GM23248 (cell line): Measurements from ENCODE around the gene LCN12. TPM values are rescaled to one million over a fixed set of nuclear protein-coding genes. Genes with fewer than 3 reads are reported as not detected.

Experiments used
- DNase-seq: peaks from one replicate; pipeline ENCODE4 v3.0.0-alpha.2; 2015
- H2AFZ ChIP-seq: fragments of 200-600 bp; sonication (generic); 2 replicates; pipeline ENCODE4 v1.6.1; 2016; ENCODE audit warnings: antibody characterized with exemption
- H3F3A ChIP-seq: fragments of 200-600 bp; sonication (generic); 2 replicates; pipeline ENCODE4 v1.6.1; 2016; ENCODE audit warnings: mild to moderate bottlenecking, antibody characterized with exemption, mixed run types; ENCODE audit not compliant: insufficient read depth
- H3K27ac ChIP-seq: fragments of 200-600 bp; sonication (generic); 2 replicates; pipeline ENCODE4 v1.5.1; 2016; ENCODE audit warnings: mild to moderate bottlenecking
- H3K27me3 ChIP-seq: fragments of 200-600 bp; sonication (generic); replicated peaks from 2 replicates; pipeline ENCODE4 v1.6.1; 2016; ENCODE audit warnings: mild to moderate bottlenecking; ENCODE audit not compliant: insufficient read depth
- H3K36me3 ChIP-seq: fragments of 200-600 bp; sonication (generic); 2 replicates; pipeline ENCODE4 v1.6.1; 2016; ENCODE audit warnings: low read depth, mild to moderate bottlenecking
- H3K4me1 ChIP-seq: fragments of 200-600 bp; sonication (generic); 2 replicates; pipeline ENCODE4 v1.6.1; 2016; ENCODE audit warnings: mild to moderate bottlenecking; ENCODE audit not compliant: insufficient read depth
- H3K4me2 ChIP-seq: fragments of 200-600 bp; sonication (generic); one replicate; pipeline ENCODE4 v1.6.1; 2016; ENCODE audit warnings: mild to moderate bottlenecking; ENCODE audit not compliant: unreplicated experiment
- H3K4me3 ChIP-seq: fragments of 200-600 bp; sonication (generic); 2 replicates; pipeline ENCODE4 v1.5.1; 2016; ENCODE audit warnings: mild to moderate bottlenecking
- H3K79me2 ChIP-seq: fragments of 200-600 bp; sonication (generic); 2 replicates; pipeline ENCODE4 v1.6.1; 2016; ENCODE audit warnings: mild to moderate bottlenecking; ENCODE audit not compliant: insufficient read depth
- H3K9ac ChIP-seq: fragments of 200-600 bp; sonication (generic); 2 replicates; pipeline ENCODE4 v1.6.1; 2016; ENCODE audit warnings: mild to moderate bottlenecking
- H3K9me2 ChIP-seq: fragments of 200-600 bp; sonication (generic); 2 replicates; pipeline ENCODE4 v1.6.1; 2016; ENCODE audit warnings: mixed run types, mild to moderate bottlenecking, moderate library complexity; ENCODE audit not compliant: insufficient read depth
- H3K9me3 ChIP-seq: fragments of 200-600 bp; sonication (generic); one replicate; pipeline ENCODE4 v1.6.1; 2017; ENCODE audit warnings: low read depth
- H4K20me1 ChIP-seq: fragments of 200-600 bp; sonication (generic); 2 replicates; pipeline ENCODE4 v1.6.0; 2016; ENCODE audit not compliant: insufficient read depth
- EZH2 ChIP-seq: fragments of 200-600 bp; sonication (generic); IDR thresholded peaks from 2 replicates; pipeline ENCODE4 v1.6.1; 2018; ENCODE audit warnings: antibody characterized with exemption, mild to moderate bottlenecking; ENCODE audit not compliant: insufficient read depth, poor library complexity, severe bottlenecking
- EZH2phosphoT487 ChIP-seq: fragments of 200-600 bp; sonication (generic); IDR thresholded peaks from 2 replicates; pipeline ENCODE4 v1.6.1; 2018; ENCODE audit warnings: antibody characterized with exemption, moderate library complexity, mild to moderate bottlenecking, low read depth; ENCODE audit not compliant: insufficient read depth
- WGBS, 2 experiments: methylation state at CpG; one replicate each; pipeline ENCODE4 v1.1.6; 2015 to 2017; ENCODE audit warnings: low lambda C conversion rate in 2 of 2, low coverage in 1 of 2; ENCODE audit errors: missing lambda C conversion rate in 2 of 2; 5-methylcytosine and 5-hydroxymethylcytosine counted together
- in situ Hi-C: fragments of 300-500 bp; cut with MboI; formaldehyde crosslinking; loops from 2 replicates; pipeline ENCODE4 v1.15.0; 2020
- polyA plus RNA-seq: library from polyadenylated mRNA; unstranded; fragments of >200 nt; fragmentation: Nextera tagmentation; extraction: Ambion mirVana; gene quantifications from 2 replicates; pipeline ENCODE4 v1.2.1, GENCODE V29; 2016
- total RNA-seq: library from RNA; depleted of rRNA; stranded (reverse); fragments of >200 nt; shearing (Covaris generic); gene quantifications from 2 replicates; pipeline ENCODE4 v1.2.3, GENCODE V29; 2014

Gene LCN12
- total and polyA plus RNA-seq, 2 experiments from 2014 or later, result not detected

DNA sequence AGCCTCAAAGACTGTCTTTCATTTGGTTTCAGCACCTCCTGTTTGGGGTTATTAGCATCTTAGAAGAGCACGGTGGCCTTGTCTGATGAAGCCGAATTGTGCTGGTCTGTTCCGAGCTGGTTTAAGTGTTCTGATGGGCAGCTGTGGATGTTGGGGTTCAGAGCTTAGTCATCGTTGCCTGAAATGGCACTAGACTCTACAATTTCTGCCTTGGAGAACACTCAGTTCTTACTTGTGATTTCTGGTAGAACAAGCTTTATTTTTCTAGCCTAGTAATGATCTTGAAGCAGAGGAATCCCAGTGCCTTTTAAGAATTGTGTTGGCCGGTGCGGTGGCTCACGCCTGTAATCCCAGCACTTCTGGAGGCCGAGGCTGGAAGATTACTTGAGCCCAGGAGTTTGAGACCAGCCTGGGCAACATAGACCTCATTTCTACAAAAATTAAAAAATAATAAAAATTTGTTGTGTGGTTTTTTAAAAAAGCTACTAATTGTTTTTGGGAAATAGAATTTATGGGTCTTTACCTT, 15.4 kb upstream of the LCN12 start:
- 77 to 89% methylated on average over 8 of the region's 8 CpGs for WGBS, 2 experiments
- no peak overlapping the region for H3K27ac ChIP-seq
- H3K27me3 ChIP-seq, result no peaks in the 10 kb centered on the region
- no peak overlapping the region for H3K9ac ChIP-seq
- peaks cover 7% of the 10 kb centered on the region for H3K79me2 ChIP-seq
- DNase-seq, result no peak
- in situ Hi-C loops, result no loop called here
- TF ChIP-seq EZH2, result no peak
- no peak for TF ChIP-seq EZH2phosphoT487
- no peaks in the 10 kb centered on the region for H3K9me2 ChIP-seq
- H3K4me1 ChIP-seq, result no peaks in the 10 kb centered on the region
- no peaks in the 10 kb centered on the region for H4K20me1 ChIP-seq
- H3K9me3 ChIP-seq, result no peaks in the 10 kb centered on the region
- H3K4me2 ChIP-seq, result no peak overlapping the region
- H3K36me3 ChIP-seq, result peaks cover 11% of the 10 kb centered on the region; the same call in 1 of the 2 replicates
- H3F3A ChIP-seq, result peaks cover 16% of the 10 kb centered on the region; the same call in 1 of the 2 replicates
- H3K4me3 ChIP-seq, result no peak overlapping the region
- H2AFZ ChIP-seq, result no peak overlapping the region

DNA sequence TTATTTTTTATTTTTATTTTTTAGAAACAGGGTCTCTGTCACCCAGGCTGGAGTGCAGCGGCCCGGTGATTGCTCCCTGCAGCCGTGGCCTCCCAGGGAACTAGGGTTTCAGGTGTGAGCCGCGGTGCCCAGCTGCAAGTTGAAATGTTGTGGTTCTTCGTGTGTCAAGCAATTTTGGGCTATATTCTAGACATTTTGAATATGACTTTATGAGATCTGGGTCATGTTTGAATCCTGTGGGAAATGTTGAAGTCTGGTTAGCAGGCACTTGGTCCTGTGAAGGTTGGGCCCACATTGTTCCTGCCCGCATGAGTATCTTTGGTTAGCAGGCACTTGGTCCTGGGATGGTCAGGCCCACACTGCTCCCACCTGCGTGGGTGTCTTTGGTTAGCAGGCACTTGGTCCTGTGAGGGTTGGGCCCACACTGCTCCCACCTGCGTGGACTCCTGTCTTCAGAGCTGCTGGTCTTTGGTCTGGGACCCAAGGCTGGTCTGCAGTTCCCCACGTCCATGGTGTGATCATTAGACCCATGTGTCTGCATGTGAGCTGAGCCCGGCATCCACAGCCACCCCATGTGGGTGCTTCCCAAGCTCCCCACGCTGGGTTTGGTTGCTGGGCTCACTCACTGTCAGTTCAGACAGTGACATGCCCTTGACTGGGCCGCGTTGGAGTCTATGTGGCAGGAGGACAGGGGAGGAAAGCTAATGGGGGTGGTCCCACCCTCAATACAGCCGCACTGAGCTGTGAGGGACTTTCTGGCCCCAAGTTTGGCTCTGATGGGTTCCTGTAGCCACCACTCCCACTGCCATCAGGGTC, 14.7 kb upstream of the LCN12 start:
- Histone ChIP-seq H3K4me3 (no peak overlapping the region), H3K27ac (no peak overlapping the region), H3F3A (peaks cover 16% of the 10 kb centered on the region; the same call in 1 of the 2 replicates), H3K79me2 (peaks cover 13% of the 10 kb centered on the region), H3K9ac (no peak overlapping the region), H3K27me3 (no peaks in the 10 kb centered on the region), H3K9me2 (no peaks in the 10 kb centered on the region), H3K4me1 (no peaks in the 10 kb centered on the region), H2AFZ (no peak overlapping the region), H4K20me1 (no peaks in the 10 kb centered on the region), H3K4me2 (no peak overlapping the region), H3K9me3 (no peaks in the 10 kb centered on the region), H3K36me3 (peaks cover 16% of the 10 kb centered on the region; the same call in 1 of the 2 replicates)
- DNase-seq, result no peak
- no peak for TF ChIP-seq EZH2phosphoT487
- TF ChIP-seq EZH2, result no peak
- 89 to 91% methylated on average over 15 of the region's 15 CpGs for WGBS, 2 experiments
- in situ Hi-C loops, result no loop called here

DNA sequence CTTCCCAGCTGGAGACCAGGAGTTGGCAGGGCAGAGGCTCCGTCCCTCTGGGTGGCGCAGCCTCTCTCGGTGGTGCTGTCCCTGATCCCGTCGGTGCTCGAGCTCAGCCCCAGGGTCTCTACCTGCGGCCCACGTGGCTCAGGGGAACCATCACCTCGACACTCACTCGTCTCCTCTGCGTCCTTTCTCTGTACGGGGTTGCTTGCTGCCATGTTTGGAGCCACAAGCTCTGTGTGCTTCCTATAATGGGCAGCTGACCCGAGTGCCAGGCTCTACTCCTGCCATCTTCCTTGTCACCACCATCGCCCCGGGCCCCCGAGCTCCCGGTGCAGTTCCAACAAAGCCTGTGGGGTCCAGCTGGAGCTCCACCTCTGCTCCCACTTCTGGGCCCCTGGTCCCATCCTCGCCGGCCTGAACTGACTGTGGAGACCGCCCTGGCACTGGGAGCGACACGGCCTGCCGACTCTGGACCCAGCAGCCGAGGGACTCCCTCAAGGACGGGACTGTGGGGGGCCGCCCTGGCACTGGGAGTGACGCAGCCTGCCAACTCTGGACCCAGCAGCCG, 12.6 kb upstream of the LCN12 start:
- peaks cover 30% of the 10 kb centered on the region for H3K79me2 ChIP-seq
- H4K20me1 ChIP-seq, result no peaks in the 10 kb centered on the region
- peaks cover 16% of the 10 kb centered on the region; the same call in 1 of the 2 replicates for H3F3A ChIP-seq
- no peaks in the 10 kb centered on the region for H3K9me3 ChIP-seq
- in situ Hi-C loops, result no loop called here
- WGBS, 2 experiments, result 86 to 89% methylated on average over 21 to 28 of the region's 28 CpGs
- H3K9ac ChIP-seq, result no peak overlapping the region
- H3K4me2 ChIP-seq, result no peak overlapping the region
- H3K27me3 ChIP-seq, result no peaks in the 10 kb centered on the region
- no peak for DNase-seq
- H3K9me2 ChIP-seq, result no peaks in the 10 kb centered on the region
- H2AFZ ChIP-seq, result no peak overlapping the region
- no peak for TF ChIP-seq EZH2phosphoT487
- TF ChIP-seq EZH2, result no peak
- peaks cover 16% of the 10 kb centered on the region; the same call in 1 of the 2 replicates for H3K36me3 ChIP-seq
- no peaks in the 10 kb centered on the region for H3K4me1 ChIP-seq
- H3K27ac ChIP-seq, result no peak overlapping the region
- H3K4me3 ChIP-seq, result no peak overlapping the region

DNA sequence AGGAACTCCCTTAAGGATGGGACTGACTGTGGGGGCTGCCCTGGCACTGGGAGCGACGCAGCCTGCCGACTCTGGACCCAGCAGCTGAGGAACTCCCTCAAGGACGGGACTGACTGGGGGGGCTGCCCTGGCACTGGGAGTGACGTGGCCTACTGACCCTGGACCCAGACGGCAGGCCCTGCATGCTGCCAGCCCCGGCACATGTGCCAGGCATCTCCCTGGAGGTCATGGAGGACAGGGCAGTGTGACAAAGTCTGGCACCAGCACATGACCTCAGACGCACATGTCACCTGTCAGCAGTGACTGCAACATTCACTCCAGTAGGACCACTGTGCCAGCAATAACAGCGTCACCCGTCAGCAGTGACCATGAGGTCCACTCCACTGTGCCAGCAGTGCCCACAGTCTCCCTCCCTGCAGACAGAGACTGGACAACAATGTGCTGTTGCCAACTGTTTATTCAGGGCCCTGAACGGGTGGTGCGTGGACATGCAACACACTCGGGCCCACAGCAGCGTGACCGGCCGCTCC, 12.0 kb upstream of the LCN12 start:
- H3F3A ChIP-seq, result peaks cover 16% of the 10 kb centered on the region; the same call in 1 of the 2 replicates
- H3K4me2 ChIP-seq, result no peak overlapping the region
- no peak overlapping the region for H3K4me3 ChIP-seq
- H3K9me2 ChIP-seq, result no peaks in the 10 kb centered on the region
- peaks cover 16% of the 10 kb centered on the region; the same call in 1 of the 2 replicates for H3K36me3 ChIP-seq
- no peak overlapping the region for H3K9ac ChIP-seq
- in situ Hi-C loops, result no loop called here
- H3K27ac ChIP-seq, result no peak overlapping the region
- DNase-seq, result no peak
- 81 to 83% methylated on average over 15 to 16 of the region's 16 CpGs for WGBS, 2 experiments
- H3K9me3 ChIP-seq, result no peaks in the 10 kb centered on the region
- no peak overlapping the region for H2AFZ ChIP-seq
- H3K4me1 ChIP-seq, result no peaks in the 10 kb centered on the region
- H3K79me2 ChIP-seq, result peaks cover 30% of the 10 kb centered on the region
- no peaks in the 10 kb centered on the region for H3K27me3 ChIP-seq
- H4K20me1 ChIP-seq, result no peaks in the 10 kb centered on the region
- TF ChIP-seq EZH2, result no peak
- no peak for TF ChIP-seq EZH2phosphoT487
